HL-60 (cell line): ENCODE measurements around the gene PRORP.

Experiments
- POLR2AphosphoS5 ChIP-seq: IDR thresholded peaks from 2 replicates; pipeline ENCODE4 v1.6.1; 2012; ENCODE audit warnings: low read depth
- TF ChIP-seq, protein P1 (sequence below): IDR thresholded peaks from one replicate; pipeline ENCODE4 v1.5.1; 2011; ENCODE audit warnings: low read length, control low read depth, inconsistent platforms; ENCODE audit not compliant: insufficient read depth

DNA sequence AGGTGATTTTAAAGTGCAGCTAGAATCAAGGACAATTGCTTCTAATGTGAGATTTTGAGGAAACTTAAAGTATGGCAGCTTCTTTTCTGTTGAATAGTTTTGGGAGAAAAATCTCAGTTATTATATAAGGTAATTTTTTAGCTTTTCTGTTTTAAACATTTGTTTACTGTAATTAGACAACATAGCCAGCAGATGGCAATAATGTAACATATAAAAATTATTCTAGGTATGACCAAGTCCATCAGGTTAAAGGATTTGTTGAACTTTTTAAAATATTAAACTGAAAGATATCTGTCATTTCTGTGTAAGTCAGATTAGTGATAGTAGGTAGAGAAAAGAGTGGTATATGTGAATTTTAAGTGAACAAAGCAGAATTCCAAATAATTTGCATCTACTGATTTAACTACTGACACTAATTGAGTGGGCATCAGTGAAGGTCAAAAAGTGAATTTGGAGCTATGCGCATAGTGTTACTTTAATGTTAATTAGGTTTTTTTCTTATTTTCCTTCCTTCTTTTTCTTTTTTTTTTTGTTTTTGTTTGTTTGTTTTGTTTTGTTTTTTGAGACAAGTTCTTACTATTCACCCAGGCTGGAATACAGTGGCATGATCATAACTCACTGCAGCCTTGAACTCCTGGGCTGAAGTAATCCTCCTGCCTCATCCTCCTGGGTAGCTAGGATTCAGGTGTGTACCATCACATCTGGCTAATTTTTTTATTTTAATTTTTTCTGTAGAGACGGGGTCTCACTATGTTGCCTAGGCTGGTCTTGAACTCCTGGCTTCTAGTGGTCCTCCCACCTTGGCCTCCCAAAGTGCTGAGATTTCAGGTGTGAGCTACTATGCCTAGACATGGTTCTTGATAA, 18.6 kb downstream of the PRORP start:
- TF ChIP-seq, protein P1, sequence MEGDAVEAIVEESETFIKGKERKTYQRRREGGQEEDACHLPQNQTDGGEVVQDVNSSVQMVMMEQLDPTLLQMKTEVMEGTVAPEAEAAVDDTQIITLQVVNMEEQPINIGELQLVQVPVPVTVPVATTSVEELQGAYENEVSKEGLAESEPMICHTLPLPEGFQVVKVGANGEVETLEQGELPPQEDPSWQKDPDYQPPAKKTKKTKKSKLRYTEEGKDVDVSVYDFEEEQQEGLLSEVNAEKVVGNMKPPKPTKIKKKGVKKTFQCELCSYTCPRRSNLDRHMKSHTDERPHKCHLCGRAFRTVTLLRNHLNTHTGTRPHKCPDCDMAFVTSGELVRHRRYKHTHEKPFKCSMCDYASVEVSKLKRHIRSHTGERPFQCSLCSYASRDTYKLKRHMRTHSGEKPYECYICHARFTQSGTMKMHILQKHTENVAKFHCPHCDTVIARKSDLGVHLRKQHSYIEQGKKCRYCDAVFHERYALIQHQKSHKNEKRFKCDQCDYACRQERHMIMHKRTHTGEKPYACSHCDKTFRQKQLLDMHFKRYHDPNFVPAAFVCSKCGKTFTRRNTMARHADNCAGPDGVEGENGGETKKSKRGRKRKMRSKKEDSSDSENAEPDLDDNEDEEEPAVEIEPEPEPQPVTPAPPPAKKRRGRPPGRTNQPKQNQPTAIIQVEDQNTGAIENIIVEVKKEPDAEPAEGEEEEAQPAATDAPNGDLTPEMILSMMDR: no peak
- no peak for TF ChIP-seq POLR2AphosphoS5
